CD4-positive, alpha-beta T cell treated with Interleukin-17A for 1 hour (primary cell): ENCODE measurements around the gene GDF7.

Experiments
- DNase-seq: peaks from one replicate; pipeline ENCODE4 v3.0.0-alpha.2; 2020

Gene GDF7

GRCh38 chr2:20663196-20664070 lies 3.5 kb upstream of the GDF7 start:
- no peak for DNase-seq

- no peak for DNase-seq
These were observed 2.9 kb upstream of the GDF7 start for GRCh38 chr2:20664071-20664390.

GRCh38 chr2:20664431-20665242 lies 2.3 kb upstream of the GDF7 start:
- DNase-seq, result no peak

DNA sequence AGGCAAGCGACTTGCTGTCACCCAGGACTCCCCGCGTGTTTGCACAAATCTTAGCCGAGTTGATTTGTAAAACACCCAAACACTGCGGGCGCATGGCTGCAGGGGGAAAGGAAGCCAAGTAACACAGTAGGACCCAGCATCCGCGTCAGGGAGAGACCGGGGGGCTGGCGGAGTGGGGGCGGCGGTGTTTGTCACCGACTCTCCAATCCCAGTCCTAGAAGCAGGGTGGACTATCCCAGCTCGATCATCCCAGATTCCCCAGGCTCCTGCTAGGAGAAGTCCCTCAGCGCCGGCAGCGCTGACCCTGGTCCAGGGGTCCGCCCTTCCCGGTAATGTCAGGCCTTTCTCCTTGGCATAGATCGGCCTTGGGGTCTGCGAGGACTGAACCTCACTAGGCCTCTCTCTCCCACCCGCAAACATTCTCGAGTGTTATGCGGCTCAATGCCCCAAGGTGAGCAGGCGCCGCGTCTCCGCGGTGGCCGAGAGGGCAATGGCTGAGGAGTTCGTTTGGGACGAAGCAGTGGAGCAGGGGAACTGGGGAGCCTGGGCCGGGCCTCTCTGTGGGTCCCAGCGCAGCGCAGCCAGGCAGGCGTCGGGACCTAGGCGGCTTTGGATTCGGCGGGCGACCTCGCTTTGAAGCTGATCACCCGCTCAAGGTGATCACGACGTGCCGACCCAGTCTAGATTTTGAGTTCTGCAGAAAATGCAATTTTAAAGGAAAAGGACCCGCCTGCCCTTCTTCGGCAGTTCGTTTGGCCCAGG lies 1.5 kb upstream of the GDF7 start:
- DNase-seq, result no peak

- DNase-seq, result no peak
These were observed 990 bp upstream of the GDF7 start for GRCh38 chr2:20666005-20666303.

GRCh38 chr2:20667151-20667530 lies 197 bp downstream of the GDF7 start:
- peak; percentile 26 for DNase-seq

- DNase-seq, result no peak
These were observed 822 bp downstream of the GDF7 start for GRCh38 chr2:20667531-20668401.

DNA sequence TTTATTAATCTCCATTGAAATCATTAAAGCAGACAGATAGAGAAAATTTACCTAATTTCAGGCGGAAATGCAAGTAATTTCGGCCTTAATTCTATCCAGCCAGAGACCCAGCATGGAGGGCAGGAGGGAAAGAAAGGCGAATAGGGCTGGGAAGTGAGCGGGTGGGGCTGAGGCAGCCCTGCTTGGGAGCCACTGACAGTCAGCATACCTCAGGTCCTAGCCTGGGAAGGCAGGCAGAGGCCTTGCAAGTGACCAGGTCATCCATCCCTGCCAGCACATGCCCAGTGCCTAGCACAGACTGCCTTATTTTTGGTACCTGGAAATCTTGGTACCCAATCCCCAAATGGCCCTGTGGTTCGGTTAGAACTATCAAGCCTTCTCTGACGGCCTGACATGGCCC lies 1.5 kb downstream of the GDF7 start:
- no peak for DNase-seq

- no peak for DNase-seq
These were observed 2.0 kb downstream of the GDF7 start for GRCh38 chr2:20668871-20669475.

- no peak for DNase-seq
These were observed 2.8 kb downstream of the GDF7 start for GRCh38 chr2:20669562-20670314.

DNA sequence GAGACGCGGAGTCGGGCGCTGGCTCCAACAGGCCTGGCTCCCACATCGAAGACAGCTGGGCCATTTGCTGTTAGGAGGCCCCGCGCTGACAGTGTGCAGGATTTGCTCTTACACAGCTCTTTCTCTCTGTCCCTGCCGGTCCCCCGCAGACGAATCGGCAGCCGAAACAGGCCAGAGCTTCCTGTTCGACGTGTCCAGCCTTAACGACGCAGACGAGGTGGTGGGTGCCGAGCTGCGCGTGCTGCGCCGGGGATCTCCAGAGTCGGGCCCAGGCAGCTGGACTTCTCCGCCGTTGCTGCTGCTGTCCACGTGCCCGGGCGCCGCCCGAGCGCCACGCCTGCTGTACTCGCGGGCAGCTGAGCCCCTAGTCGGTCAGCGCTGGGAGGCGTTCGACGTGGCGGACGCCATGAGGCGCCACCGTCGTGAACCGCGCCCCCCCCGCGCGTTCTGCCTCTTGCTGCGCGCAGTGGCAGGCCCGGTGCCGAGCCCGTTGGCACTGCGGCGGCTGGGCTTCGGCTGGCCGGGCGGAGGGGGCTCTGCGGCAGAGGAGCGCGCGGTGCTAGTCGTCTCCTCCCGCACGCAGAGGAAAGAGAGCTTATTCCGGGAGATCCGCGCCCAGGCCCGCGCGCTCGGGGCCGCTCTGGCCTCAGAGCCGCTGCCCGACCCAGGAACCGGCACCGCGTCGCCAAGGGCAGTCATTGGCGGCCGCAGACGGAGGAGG lies 3.5 kb downstream of the GDF7 start:
- DNase-seq, result no peak

DNA sequence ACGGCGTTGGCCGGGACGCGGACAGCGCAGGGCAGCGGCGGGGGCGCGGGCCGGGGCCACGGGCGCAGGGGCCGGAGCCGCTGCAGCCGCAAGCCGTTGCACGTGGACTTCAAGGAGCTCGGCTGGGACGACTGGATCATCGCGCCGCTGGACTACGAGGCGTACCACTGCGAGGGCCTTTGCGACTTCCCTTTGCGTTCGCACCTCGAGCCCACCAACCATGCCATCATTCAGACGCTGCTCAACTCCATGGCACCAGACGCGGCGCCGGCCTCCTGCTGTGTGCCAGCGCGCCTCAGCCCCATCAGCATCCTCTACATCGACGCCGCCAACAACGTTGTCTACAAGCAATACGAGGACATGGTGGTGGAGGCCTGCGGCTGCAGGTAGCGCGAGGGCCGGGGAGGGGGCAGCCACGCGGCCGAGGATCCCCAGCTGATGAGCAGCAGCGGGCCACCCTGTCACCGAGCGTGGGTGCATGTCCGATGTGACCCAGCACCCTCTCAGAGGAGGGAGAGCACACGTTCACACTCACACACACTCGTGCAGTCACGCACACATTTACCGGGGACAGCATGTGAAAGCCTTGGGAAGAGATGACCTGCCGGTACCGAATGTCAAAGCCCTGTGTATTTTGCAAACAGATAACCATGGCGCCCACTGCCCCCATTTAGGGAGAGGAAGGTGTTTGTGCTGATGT lies 4.2 kb downstream of the GDF7 start:
- DNase-seq, result no peak

DNA sequence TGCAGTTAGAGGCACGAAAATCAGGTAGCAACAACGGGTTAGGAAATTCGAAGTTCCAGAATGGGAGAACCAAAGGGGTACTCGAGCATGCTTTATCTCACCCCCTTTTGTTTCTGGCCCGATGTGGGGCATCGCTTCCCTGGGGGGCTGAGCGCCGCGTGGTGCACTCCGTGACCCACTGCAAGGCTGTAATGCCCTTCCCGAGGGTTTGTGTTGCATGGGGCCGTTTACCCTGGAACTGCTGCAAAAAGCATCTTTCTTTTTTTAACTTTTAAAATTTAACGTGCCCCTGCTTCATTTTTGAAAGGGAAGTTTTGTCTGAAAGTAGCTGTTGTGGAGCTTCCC lies 4.8 kb downstream of the GDF7 start:
- no peak for DNase-seq

- DNase-seq, result no peak
These were observed 5.4 kb downstream of the GDF7 start for GRCh38 chr2:20672201-20672951.

DNA sequence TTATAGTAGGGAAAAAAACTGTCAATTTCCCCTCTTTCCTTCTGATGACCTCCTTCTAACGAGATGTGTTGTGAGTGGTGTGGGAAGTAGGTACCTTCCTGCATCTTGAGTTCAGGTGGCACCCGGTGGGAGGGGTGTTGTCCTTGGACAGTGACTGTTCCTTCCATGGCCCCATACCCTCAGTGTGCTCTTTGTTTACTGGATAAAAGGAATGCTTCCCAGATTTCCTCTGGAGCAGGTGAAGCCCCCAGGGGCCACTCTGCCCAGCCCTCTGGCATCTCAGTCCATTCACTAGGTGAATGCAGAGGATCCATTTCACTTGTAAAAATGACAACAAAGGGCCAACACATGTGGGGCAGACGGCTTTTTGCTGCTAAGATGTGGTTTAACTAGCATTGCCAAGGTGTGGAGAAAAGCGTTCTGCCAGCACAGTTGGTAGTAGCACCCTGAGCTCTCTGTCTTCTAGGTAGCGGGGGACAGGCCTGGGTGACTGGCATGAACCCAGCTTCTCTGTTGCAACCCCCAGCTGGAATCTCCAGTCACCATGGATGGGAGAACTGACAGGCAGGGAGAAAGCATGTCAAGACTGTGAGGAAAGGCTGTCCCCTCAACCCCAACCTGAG lies 6.9 kb downstream of the GDF7 start:
- no peak for DNase-seq

DNA sequence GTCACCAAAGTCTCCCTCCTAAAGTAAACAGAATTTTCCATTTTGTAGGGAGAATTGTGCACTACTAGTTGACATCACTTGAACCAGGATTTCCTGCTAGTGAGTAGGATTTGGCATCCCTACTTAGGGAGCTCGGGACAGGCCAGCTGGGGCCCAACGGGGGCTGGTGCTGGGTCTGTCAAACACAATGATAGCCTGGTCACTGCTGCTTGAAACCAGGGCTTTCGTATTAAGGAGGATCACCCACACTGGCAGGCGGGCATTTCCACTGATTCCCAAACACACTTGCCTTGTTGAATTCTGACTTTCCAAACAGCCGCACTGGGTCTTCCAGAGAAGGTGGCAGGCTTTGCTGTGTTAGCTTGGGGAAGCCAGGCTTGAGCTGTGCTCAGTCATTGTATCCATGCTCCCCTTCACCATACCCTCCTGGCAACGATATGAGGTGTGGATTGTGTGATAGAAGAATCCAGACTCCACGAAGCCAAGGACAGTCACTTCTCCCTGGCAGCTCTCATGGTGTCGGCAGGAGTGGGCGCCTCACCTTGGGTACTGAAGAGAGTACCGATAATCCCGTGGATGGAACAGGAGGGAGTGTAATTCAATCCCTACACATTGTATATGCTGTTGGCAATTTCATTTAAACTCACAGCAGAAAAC lies 7.5 kb downstream of the GDF7 start:
- no peak for DNase-seq

GRCh38 chr2:20674974-20675679 lies 8.2 kb downstream of the GDF7 start:
- no peak for DNase-seq
